ENCODE results near the gene LDB2.
A peak's percentile ranks its signal among the peaks of the same experiment; 100 is the strongest.
"Not testable (repeated sequence)": the region's sequence is repeated elsewhere in the genome, so short reads cannot be mapped to it uniquely, and the experiment has no call there.

The LDB2 gene

DNA sequence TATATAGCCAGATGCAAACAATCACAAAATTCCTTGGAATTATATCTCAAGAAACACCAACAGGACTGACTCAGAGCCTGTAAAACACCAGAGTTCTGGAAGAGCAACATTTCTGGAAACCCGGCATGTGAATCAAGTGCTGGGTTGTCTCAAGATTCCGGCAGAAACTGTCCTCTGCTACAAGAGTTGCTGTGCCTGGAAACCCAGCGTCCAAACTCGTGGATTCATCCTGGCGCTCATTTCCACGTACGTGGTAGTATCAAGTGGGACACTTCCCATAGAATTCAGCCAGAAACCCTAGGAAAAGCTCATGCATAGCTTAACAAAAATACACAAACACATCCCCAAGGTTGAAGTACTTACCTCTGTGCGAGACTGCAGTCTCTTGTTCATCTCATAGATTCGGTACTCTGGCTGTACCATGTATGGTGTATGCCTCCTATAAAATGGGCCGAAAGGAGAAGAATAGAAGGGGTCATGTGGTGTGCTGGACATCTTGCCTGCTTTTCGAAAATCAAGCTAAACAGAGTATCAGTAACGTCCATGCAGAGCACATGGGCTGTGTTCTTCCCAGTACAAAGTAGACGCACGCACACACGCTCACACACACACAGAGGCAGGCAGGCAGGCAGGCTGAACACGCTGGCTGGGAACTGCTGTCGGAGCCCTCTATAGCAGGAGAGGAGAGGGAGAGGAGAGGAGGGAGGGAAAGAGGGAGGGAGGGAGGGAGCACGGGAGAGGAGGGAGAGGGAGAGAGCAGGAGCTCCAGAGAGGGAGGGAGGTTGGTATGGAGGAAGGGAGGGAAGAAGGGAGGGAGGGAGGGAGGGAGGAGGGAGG is at the start of gene LDB2:
Gene LDB2 (minus strand): TSS at position 655 of the 837 bp plus-strand sequence.
- peak; percentile 87 for DNase-seq (ENCODE audit: low read depth)

- no peak for DNase-seq (ENCODE audit: low read depth)
These were observed 44.0 kb upstream of the LDB2 start for GRCh38 chr4:16942491-16942890.

DNA sequence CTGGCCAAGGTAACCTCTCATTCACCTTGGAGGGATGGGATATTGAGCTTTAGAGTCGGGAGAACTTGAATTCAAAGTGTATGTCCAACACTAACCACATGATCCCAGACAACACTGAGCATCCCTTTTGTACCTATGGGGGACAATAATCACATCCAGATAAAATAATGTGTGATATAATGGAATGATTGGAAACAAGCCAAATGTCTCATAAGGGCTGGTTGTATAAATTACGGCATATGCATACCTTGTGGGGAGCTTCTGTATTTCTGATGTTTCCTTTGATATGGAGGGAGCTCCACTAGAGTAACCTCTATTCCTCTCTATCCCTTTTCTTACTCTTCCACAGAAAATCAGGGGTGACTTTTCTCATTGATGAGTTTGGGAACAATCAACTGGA is 40.7 kb upstream of the LDB2 start:
- no peak for DNase-seq (ENCODE audit: low read depth)

- DNase-seq (ENCODE audit: low read depth): no peak
These were observed 40.1 kb upstream of the LDB2 start for GRCh38 chr4:16938512-16939040.

- DNase-seq (ENCODE audit: low read depth): peak; percentile 57
These were observed 33.2 kb upstream of the LDB2 start for GRCh38 chr4:16931339-16932305.

- DNase-seq (ENCODE audit: low read depth): no peak
These were observed 27.8 kb upstream of the LDB2 start for GRCh38 chr4:16926214-16926613.

- not testable (repeated sequence) for DNase-seq (ENCODE audit: low read depth)
These were observed 20.3 kb upstream of the LDB2 start for GRCh38 chr4:16918716-16919115.

- peak; percentile 22 for DNase-seq (ENCODE audit: low read depth)
These were observed 18.4 kb upstream of the LDB2 start for GRCh38 chr4:16916719-16917337.

DNA sequence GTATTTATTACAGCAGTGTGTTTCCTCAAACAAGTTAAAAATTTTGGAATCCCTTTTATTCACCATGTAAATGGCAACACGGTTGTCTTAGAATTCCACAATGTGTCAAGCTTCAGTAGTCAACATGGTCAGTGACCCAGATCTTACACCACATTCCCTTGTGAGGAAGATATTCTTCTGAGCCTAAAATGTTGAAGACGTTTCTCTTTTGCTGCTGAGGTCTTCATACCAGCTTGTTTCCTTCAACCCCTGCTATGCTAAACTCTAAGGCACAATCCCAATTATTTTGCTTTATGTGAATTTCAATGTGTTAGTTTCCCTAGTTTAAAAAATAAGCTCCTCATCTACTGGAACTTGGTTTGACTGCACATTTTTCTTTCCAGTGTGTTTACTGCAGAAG is 17.6 kb upstream of the LDB2 start:
- no peak for DNase-seq (ENCODE audit: low read depth)

DNA sequence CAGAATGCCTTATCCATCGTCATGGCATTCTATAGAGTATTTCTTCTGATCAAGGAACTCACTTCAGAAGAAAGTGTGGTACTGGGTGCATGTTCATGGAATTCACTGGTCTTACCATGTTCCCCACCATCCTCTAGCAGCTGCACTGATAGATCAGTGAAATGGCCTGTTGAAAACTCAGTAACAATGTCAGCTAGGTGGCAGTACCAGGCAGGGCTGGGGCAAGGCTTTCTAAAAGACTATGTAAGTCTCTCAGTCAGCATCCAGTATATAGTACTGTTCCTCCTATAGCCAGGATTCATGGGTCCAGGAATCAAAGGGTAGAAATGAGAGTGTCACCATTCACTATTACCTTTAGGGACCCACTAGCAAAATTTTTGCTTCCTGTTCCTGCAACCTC is 15.8 kb upstream of the LDB2 start:
- peak; percentile 66 for DNase-seq (ENCODE audit: low read depth)

GRCh38 chr4:16912896-16913295 is 14.5 kb upstream of the LDB2 start:
- DNase-seq (ENCODE audit: low read depth): no peak

- DNase-seq (ENCODE audit: low read depth): no peak
These were observed 10.8 kb upstream of the LDB2 start for GRCh38 chr4:16909281-16909680.

DNA sequence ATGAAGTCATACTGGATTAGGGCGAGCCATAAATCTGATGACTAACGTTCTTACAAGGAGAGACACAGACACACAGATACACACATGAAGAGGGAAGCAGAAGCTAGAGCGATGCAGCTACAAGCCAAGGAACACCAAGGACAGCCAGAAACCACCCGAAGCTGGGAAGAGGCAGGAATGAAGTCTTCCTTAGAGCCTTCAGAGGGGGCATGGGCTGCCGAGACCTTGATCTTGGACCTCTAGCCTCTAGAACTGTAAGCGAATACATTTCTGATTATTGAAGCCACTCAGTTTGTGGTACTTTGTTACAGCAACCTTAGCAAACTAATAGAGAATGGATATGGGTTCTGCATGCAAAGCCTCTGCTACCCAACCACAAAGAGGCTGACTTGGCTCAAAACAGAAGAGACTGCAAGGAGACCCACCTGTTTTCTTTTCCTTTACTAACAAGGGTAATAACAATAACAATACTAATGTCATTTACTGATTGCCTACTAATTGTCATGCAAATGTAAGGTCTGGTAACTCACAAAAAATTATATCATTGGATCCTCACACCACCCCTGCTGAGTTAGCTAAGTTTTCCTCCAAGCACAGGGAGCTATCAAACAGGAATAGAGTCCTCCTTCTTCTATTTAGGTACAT is 10.1 kb upstream of the LDB2 start:
- no peak for DNase-seq (ENCODE audit: low read depth)

- DNase-seq (ENCODE audit: low read depth): no peak
These were observed 1.9 kb upstream of the LDB2 start for GRCh38 chr4:16900325-16900724.

- peak; percentile 70 for DNase-seq (ENCODE audit: low read depth)
These were observed 1.3 kb downstream of the LDB2 start for GRCh38 chr4:16896881-16897750.

DNA sequence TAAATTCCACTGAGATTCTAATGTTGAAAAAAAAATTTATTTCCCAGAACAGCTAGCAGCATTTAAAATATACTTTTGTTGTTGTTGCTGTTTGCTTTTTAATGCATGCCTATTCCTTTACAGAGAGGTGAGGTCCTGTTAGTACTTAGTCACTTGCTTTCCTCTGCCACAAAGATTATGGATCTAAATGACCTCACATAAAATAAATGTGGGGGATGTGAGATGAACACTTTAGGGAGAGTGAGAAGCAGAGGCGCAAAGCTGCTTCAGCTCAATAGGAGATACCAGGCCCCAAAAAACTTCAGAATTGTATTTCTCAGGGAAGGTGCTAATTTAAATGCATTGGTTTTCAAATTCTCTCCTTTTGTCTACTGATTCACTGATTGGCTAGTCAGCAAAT is 4.0 kb downstream of the LDB2 start:
- peak; percentile 41 for DNase-seq (ENCODE audit: low read depth)

GRCh38 chr4:16893141-16893651 is 5.2 kb downstream of the LDB2 start:
- peak; percentile 55 for DNase-seq (ENCODE audit: low read depth)

DNA sequence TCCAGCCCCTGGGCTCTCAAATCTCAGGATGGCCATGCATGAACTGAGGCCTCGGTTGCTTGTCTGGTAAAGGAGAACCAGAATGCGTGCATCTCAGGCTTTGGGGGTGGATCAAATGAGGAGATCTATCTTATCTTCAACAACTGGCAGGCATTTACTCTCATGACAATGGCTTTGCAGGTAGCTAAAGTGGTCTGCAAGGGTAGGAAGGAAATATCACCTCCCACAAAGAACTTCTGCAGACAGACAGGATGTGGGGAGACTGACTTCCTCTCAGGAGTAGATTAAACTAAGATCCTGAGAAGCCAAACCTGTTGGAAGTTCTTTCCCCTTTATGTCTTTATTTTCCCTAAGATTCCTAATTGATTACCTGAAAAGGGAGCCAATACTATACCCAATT is 7.8 kb downstream of the LDB2 start:
- no peak for DNase-seq (ENCODE audit: low read depth)

DNA sequence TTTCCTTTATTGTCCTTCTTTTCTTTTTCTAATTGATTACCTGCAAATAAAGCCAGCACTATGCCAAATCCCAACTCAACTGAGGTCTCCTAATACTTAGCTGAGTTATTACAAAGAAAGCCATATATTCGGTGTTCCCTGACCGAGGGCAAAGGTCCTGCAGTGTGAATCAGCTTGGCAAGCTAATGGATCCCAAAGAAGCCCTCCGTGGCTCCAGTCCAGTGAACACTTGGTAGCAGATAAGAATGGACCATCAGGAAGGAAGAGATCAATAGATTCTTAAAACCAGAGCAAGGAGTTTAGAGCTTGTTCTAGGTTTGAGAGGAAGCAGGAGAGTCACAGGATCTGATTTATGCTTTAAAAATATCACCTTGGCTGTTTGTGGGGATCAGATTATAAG is 8.5 kb downstream of the LDB2 start:
- no peak for DNase-seq (ENCODE audit: low read depth)

GRCh38 chr4:16887887-16888286 is 10.6 kb downstream of the LDB2 start:
- DNase-seq (ENCODE audit: low read depth): no peak

All from EH (cell line).